ENCODE results near the gene CTSW.

CTSW gene

DNA sequence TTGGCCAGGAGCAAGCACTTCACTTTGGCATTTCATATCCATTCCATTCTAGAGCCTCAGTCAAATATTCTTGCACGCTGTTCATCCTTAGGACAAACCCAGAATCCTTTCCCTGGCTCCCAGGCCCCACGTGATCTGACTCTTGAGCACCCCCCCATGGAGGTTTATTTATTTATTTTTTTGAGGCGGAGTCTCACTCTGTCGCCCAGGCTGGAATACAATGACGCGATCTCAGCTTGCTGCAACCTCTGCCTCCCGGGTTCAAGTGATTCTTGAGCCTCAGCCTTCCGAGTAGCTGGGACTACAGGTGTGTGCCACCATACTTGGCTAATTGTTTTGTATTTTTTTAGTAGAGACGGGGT lies 52.9 kb downstream of the CTSW start:
- no peak for DNase-seq

Measured in stimulated activated naive CD4-positive, alpha-beta T cell treated with Interleukin-2 at 50 U/mL for 16 hours (primary cell).